ENCODE measurements around the gene LRRC10B.

Gene LRRC10B

DNA sequence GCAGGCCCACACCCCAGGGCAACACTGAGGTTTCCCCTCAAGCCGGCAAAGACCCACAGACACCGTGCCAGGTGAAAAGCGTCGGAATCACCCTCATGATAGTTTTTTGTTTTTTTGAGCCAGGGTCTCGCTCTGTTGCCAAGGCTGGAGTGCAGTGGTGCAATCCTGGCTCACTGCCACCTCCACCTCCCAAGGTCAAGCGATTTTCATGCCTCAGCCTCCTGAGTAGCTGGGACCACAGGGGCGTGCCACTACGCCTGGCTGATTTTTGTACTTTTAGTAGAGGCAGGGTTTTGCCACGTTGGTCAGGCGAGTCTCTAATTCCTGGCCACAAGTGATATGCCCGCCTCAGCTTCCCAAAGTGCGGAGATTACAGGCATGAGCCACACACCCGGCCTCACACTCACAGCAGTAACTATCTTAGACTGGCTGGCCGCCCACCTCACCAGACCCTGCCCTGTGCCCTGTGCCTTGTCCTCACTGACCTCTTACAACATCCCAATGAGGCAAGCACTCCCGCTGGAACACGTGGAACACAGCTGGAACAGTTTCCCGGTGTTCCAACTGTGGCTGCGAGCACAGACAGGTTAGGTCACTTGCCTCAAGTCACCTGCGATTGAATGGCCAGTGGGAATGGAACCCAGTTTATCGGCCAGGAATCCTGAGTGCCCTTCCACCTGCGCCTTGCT, 21.1 kb downstream of the LRRC10B start:
- TF ChIP-seq GABPA (IDR thresholded peaks at IDR 0.05; ENCODE audit: low read depth) (no peak), SPI1 (IDR thresholded peaks at IDR 0.05; ENCODE audit: borderline replicate concordance, low read depth) (no peak), POLR2AphosphoS5 (IDR thresholded peaks at IDR 0.05; ENCODE audit: low read depth) (no peak)
- TF ChIP-seq, protein P1, sequence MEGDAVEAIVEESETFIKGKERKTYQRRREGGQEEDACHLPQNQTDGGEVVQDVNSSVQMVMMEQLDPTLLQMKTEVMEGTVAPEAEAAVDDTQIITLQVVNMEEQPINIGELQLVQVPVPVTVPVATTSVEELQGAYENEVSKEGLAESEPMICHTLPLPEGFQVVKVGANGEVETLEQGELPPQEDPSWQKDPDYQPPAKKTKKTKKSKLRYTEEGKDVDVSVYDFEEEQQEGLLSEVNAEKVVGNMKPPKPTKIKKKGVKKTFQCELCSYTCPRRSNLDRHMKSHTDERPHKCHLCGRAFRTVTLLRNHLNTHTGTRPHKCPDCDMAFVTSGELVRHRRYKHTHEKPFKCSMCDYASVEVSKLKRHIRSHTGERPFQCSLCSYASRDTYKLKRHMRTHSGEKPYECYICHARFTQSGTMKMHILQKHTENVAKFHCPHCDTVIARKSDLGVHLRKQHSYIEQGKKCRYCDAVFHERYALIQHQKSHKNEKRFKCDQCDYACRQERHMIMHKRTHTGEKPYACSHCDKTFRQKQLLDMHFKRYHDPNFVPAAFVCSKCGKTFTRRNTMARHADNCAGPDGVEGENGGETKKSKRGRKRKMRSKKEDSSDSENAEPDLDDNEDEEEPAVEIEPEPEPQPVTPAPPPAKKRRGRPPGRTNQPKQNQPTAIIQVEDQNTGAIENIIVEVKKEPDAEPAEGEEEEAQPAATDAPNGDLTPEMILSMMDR (IDR thresholded peaks at IDR 0.05; ENCODE audit: insufficient read depth, low read length), result no peak
- TF ChIP-seq, protein P2, sequence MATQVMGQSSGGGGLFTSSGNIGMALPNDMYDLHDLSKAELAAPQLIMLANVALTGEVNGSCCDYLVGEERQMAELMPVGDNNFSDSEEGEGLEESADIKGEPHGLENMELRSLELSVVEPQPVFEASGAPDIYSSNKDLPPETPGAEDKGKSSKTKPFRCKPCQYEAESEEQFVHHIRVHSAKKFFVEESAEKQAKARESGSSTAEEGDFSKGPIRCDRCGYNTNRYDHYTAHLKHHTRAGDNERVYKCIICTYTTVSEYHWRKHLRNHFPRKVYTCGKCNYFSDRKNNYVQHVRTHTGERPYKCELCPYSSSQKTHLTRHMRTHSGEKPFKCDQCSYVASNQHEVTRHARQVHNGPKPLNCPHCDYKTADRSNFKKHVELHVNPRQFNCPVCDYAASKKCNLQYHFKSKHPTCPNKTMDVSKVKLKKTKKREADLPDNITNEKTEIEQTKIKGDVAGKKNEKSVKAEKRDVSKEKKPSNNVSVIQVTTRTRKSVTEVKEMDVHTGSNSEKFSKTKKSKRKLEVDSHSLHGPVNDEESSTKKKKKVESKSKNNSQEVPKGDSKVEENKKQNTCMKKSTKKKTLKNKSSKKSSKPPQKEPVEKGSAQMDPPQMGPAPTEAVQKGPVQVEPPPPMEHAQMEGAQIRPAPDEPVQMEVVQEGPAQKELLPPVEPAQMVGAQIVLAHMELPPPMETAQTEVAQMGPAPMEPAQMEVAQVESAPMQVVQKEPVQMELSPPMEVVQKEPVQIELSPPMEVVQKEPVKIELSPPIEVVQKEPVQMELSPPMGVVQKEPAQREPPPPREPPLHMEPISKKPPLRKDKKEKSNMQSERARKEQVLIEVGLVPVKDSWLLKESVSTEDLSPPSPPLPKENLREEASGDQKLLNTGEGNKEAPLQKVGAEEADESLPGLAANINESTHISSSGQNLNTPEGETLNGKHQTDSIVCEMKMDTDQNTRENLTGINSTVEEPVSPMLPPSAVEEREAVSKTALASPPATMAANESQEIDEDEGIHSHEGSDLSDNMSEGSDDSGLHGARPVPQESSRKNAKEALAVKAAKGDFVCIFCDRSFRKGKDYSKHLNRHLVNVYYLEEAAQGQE (IDR thresholded peaks at IDR 0.05; ENCODE audit: insufficient replicate concordance, low read depth), result no peak
- Histone ChIP-seq H3K27me3 (ENCODE audit: insufficient read depth, poor library complexity, severe bottlenecking) (peaks cover 24% of the 10 kb centered on the region), H3K27ac (replicated peaks) (no peak overlapping the region), H3K4me3 (replicated peaks; ENCODE audit: insufficient read depth, low read length) (no peak overlapping the region)
- DNase-seq (ENCODE audit: low read depth in 1 of 2, low spot score in 1 of 2), result no peak

DNA sequence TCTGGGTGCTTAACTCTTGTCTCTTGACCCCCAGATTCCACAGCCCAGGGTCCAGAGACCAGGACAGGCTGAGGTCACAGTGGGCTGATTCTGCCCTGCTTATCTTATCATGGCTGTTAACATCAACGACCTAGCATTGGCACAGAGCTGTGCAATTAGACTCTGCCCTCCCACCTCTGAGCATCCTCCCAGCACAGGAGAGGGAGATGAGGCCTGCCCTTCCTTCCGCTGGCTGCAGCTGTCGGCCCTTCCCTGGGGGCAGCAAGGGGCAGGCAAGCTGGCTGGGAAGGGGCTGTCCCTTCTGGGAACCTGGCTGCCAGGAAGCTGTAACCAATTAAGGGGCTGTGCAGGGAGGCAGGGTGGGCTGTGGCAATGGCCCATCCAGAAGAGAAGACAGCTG, 22.5 kb downstream of the LRRC10B start:
- Histone ChIP-seq H3K4me3 (replicated peaks; ENCODE audit: insufficient read depth, low read length) (no peak overlapping the region), H3K27ac (replicated peaks) (no peak overlapping the region), H3K27me3 (ENCODE audit: insufficient read depth, poor library complexity, severe bottlenecking) (peaks cover 17% of the 10 kb centered on the region)
- DNase-seq (ENCODE audit: low read depth in 1 of 2, low spot score in 1 of 2), result no peak
- TF ChIP-seq POLR2AphosphoS5 (IDR thresholded peaks at IDR 0.05; ENCODE audit: low read depth) (no peak), SPI1 (IDR thresholded peaks at IDR 0.05; ENCODE audit: borderline replicate concordance, low read depth) (no peak), GABPA (IDR thresholded peaks at IDR 0.05; ENCODE audit: low read depth) (no peak)
- TF ChIP-seq, protein P2 (IDR thresholded peaks at IDR 0.05; ENCODE audit: insufficient replicate concordance, low read depth), result no peak
- TF ChIP-seq, protein P1 (IDR thresholded peaks at IDR 0.05; ENCODE audit: insufficient read depth, low read length), result no peak

DNA sequence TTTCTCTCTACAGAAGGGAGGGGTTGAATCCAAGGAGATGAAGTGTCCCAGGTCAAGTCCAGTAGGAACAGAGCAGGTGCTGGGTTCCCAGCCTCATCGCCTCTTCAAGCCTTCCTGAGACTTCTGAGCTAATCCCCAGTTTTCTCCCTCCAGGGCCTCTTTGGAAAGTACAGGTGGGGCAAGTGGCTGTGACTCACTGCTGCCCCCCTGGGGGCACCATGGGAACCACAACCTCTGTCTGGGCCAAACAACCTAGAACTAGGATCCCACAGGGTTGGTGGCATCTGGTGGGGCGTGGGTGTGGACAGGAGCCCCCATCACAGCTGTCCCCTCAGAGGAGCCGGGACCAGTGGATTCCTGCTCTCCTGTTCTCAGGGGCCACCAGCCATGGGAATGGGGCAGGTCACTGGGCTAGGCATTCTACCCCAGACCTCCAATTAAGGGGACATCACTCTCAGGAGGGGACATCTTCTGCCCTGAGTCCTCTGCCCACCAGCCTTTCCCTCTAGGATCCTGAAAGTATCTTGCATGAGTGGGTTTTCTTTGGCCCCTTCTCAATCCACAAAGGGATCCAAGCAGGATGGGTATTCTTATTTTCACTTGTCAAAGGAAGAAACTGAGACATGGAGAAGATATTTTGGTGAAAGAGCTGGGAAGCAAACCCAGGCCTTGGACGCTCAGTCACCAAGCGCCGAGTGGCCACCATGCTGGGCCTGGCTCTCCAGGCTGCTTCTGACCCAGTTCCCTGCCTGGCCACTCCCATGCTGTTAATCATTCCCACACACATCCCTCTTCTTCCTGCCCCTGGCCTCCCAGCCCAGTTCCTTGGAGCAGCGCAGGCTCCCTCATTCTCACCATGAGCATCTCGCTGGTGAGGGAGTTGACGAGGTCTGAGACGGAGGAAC, 23.8 kb downstream of the LRRC10B start:
- DNase-seq (ENCODE audit: low read depth in 1 of 2, low spot score in 1 of 2), result peak in 1 of 2 experiments; percentile 27
- Histone ChIP-seq H3K4me3 (replicated peaks; ENCODE audit: insufficient read depth, low read length) (no peak overlapping the region), H3K27ac (replicated peaks) (no peak overlapping the region), H3K27me3 (ENCODE audit: insufficient read depth, poor library complexity, severe bottlenecking) (peaks cover 11% of the 10 kb centered on the region)
- TF ChIP-seq, protein P1 (IDR thresholded peaks at IDR 0.05; ENCODE audit: insufficient read depth, low read length), result peak; percentile 89
- TF ChIP-seq GABPA (IDR thresholded peaks at IDR 0.05; ENCODE audit: low read depth), result no peak
